ENCODE results near the gene IFI6. TPM values are rescaled to one million over a fixed set of nuclear protein-coding genes. Genes with fewer than 3 reads are reported as not detected.

IFI6 gene
- total and polyA plus RNA-seq, 12 donors: 67.6 to 611 (median 209) TPM

- Histone ChIP-seq H3K4me3 (peak overlapping the region in 1 of 4 donors; percentile 56), H3K9me3 (replicated peaks in 1 of 3) (no peaks in the 10 kb centered on the region), H3K27me3 (no peaks in the 10 kb centered on the region), H3K27ac (peak overlapping the region in 4 of 5 donors; percentile 52 to 90 (median 76)), H3K4me1 (replicated peaks in 1 of 2) (peaks cover 13 to 25% of the 10 kb centered on the region in 2 donors), H3K36me3 (replicated peaks in 1 of 2) (no peaks in the 10 kb centered on the region)
- peak in 6 of 7 donors; percentile 37 to 80 (median 69) for DNase-seq
- WGBS, 4 donors: 28 to 45% (median 34%) methylated on average over 7 of the region's 7 CpGs
- intact Hi-C loops (cut with DNase I): loop anchor here in 1 of 2 donors (2.0 kb wide), 1 partner anchor 42 kb away; no protein-coding TSS in a partner anchor
- TF ChIP-seq CTCF (IDR thresholded peaks at IDR 0.05) (no peak), POLR2A (IDR thresholded peaks at IDR 0.05) (no peak)
Observed at GRCh38 chr1:27658951-27659496, 13.0 kb downstream of the IFI6 start.

GRCh38 chr1:27656157-27656893 is 15.7 kb downstream of the IFI6 start:
- Histone ChIP-seq H3K9me3 (replicated peaks in 1 of 3) (no peaks in the 10 kb centered on the region), H3K27ac (peak overlapping the region in 3 of 5 donors; percentile 24 to 59 (median 59)), H3K4me3 (no peak overlapping the region), H3K36me3 (replicated peaks in 1 of 2) (no peaks in the 10 kb centered on the region), H3K27me3 (no peaks in the 10 kb centered on the region), H3K4me1 (replicated peaks in 1 of 2) (peaks cover 13 to 25% of the 10 kb centered on the region in 2 donors)
- TF ChIP-seq POLR2A (IDR thresholded peaks at IDR 0.05): no peak
- TF ChIP-seq CTCF (IDR thresholded peaks at IDR 0.05): no peak
- intact Hi-C loops (cut with DNase I): no loop called here
- DNase-seq: peak; percentile 52 to 84 (median 80)
- 0 to 76% (median 65%) methylated on average over 1 to 7 of the region's 7 CpGs for WGBS, 4 donors

GRCh38 chr1:27655151-27655937 is 16.6 kb downstream of the IFI6 start:
- Histone ChIP-seq H3K9me3 (replicated peaks in 1 of 3) (no peaks in the 10 kb centered on the region), H3K4me1 (replicated peaks in 1 of 2) (peaks cover 13 to 24% of the 10 kb centered on the region in 2 donors), H3K36me3 (replicated peaks in 1 of 2) (no peaks in the 10 kb centered on the region), H3K27me3 (no peaks in the 10 kb centered on the region), H3K27ac (peak overlapping the region in 3 of 5 donors; percentile 24 to 59 (median 59)), H3K4me3 (no peak overlapping the region)
- 48 to 58% (median 51%) methylated on average over 10 to 11 of the region's 11 CpGs for WGBS, 4 donors
- DNase-seq: no peak
- intact Hi-C loops (cut with DNase I): no loop called here
- TF ChIP-seq CTCF (IDR thresholded peaks at IDR 0.05) (no peak), POLR2A (IDR thresholded peaks at IDR 0.05) (no peak)
